ENCODE results near the gene ZNF423. TPM values are rescaled to one million over a fixed set of nuclear protein-coding genes. Genes with fewer than 3 reads are reported as not detected.
"Not testable (repeated sequence)": the region's sequence is repeated elsewhere in the genome, so short reads cannot be mapped to it uniquely, and the experiment has no call there.

Gene ZNF423
- total and polyA plus RNA-seq, 12 donors = 1.7 to 10.6 (median 5.5) TPM

GRCh38 chr16:49883076-49884014 is 27.4 kb upstream of the ZNF423 start:
- intact Hi-C loops (cut with DNase I) = no loop called here
- no peak for TF ChIP-seq POLR2A (IDR thresholded peaks at IDR 0.05)
- TF ChIP-seq, protein P1, sequence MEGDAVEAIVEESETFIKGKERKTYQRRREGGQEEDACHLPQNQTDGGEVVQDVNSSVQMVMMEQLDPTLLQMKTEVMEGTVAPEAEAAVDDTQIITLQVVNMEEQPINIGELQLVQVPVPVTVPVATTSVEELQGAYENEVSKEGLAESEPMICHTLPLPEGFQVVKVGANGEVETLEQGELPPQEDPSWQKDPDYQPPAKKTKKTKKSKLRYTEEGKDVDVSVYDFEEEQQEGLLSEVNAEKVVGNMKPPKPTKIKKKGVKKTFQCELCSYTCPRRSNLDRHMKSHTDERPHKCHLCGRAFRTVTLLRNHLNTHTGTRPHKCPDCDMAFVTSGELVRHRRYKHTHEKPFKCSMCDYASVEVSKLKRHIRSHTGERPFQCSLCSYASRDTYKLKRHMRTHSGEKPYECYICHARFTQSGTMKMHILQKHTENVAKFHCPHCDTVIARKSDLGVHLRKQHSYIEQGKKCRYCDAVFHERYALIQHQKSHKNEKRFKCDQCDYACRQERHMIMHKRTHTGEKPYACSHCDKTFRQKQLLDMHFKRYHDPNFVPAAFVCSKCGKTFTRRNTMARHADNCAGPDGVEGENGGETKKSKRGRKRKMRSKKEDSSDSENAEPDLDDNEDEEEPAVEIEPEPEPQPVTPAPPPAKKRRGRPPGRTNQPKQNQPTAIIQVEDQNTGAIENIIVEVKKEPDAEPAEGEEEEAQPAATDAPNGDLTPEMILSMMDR (IDR thresholded peaks at IDR 0.05) = no peak
- Histone ChIP-seq H3K4me3 (no peak overlapping the region), H3K27me3 (no peaks in the 10 kb centered on the region), H3K9me3 (replicated peaks in 1 of 3) (no peaks in the 10 kb centered on the region), H3K36me3 (replicated peaks in 1 of 2) (no peaks in the 10 kb centered on the region), H3K4me1 (replicated peaks in 1 of 2) (no peaks in the 10 kb centered on the region), H3K27ac (no peak overlapping the region)
- 71 to 76% (median 74%) methylated on average over 14 to 16 of the region's 16 CpGs for WGBS, 4 donors
- DNase-seq = no peak

DNA sequence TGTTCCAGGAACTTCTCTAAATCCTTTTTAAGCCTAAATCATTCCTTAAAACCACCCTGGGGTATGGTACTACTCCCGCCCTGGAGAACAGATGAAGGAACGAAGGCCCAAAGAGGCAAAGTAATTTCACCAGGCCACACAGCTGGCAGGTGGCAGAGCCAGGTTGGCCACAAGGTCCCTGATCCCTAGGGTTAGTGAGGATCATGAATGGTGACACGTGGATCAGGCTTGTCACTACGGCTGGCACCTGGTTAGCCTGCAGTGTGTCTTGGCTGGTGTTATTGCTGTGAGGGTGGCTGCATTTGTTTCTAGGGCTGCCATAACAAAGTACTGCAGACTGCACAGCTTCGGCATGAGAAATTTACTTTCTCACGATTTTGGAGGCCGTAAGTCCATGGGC is 26.0 kb upstream of the ZNF423 start:
- H3K27me3 ChIP-seq = no peaks in the 10 kb centered on the region
- no peak overlapping the region for H3K4me3 ChIP-seq
- H3K27ac ChIP-seq = no peak overlapping the region
- no peaks in the 10 kb centered on the region for H3K9me3 ChIP-seq (replicated peaks in 1 of 3)
- H3K4me1 ChIP-seq (replicated peaks in 1 of 2) = no peaks in the 10 kb centered on the region
- intact Hi-C loops (cut with DNase I) = no loop called here
- 79 to 93% (median 86%) methylated on average over 5 to 7 of the region's 7 CpGs for WGBS, 4 donors
- TF ChIP-seq POLR2A (IDR thresholded peaks at IDR 0.05) = no peak
- TF ChIP-seq, protein P1 (IDR thresholded peaks at IDR 0.05) = no peak
- no peaks in the 10 kb centered on the region for H3K36me3 ChIP-seq (replicated peaks in 1 of 2)
- DNase-seq = no peak

DNA sequence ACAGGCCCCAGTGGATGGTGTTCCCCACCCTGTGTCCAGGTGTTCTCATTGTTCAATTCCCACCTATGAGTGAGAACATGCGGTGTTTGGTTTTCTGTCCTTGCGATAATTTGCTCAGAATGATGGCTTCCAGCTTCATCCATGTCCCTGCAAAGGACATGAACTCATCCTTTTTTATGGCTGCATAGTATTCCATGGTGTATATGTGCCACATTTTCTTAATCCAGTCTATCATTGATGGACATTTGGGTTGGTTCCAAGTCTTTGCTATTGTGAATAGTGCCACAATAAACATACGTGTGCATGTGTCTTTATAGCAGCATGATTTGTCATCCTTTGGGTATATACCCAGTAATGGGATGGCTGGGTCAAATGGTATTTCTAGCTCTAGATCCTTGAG is 22.6 kb upstream of the ZNF423 start:
- not testable (repeated sequence) for H3K36me3 ChIP-seq (replicated peaks in 1 of 2); H3K9me3 ChIP-seq (replicated peaks in 1 of 3); H3K27me3 ChIP-seq; H3K27ac ChIP-seq; H3K4me3 ChIP-seq; DNase-seq; H3K4me1 ChIP-seq (replicated peaks in 1 of 2)
- 61 to 89% (median 80%) methylated on average over 2 to 3 of the region's 3 CpGs for WGBS, 4 donors
- intact Hi-C loops (cut with DNase I) = loop anchor here in 1 of 2 donors (5.0 kb wide), 1 partner anchor 386 kb away; no protein-coding TSS in a partner anchor

DNA sequence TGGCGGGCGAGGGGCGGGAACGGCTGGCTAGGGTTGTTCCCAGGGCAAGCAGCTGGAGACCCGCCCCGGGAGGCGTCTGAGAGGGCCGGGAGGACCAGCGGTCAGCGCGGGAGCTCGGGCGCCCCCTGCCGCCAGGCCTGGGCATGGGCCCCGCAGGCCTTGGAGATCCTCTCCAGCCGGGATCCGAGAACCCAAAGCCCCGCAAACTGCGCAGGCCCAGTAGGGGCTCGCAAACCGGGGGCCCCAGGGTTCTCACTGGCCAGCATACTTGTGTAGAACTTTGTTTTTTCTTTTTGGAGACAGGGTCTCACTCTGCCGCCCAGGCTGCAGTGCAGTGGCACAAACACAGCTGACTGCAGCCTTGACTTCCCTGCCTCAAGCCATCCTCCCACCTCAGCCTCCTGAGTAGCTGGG is 20.8 kb upstream of the ZNF423 start:
- intact Hi-C loops (cut with DNase I) = loop anchor here in 1 of 2 donors (5.0 kb wide), 1 partner anchor 384 kb away; no protein-coding TSS in a partner anchor
- Histone ChIP-seq H3K9me3 (replicated peaks in 1 of 3) (no peaks in the 10 kb centered on the region), H3K4me3 (peak overlapping the region in 1 of 4 donors; percentile 40), H3K36me3 (replicated peaks in 1 of 2) (no peaks in the 10 kb centered on the region), H3K27ac (no peak overlapping the region), H3K27me3 (no peaks in the 10 kb centered on the region), H3K4me1 (replicated peaks in 1 of 2) (no peaks in the 10 kb centered on the region)
- 3 to 43% (median 13%) methylated on average over 1 to 22 of the region's 22 CpGs for WGBS, 4 donors
- TF ChIP-seq, protein P1 (IDR thresholded peaks at IDR 0.05) = peak; percentile 39 to 88 (median 76)
- no peak for TF ChIP-seq POLR2A (IDR thresholded peaks at IDR 0.05)
- peak; percentile 34 to 71 (median 60) for DNase-seq
